Hindlimb muscle (tissue), 1 donor: ENCODE results near the gene TCL1B. TPM values are rescaled to one million over a fixed set of nuclear protein-coding genes. Genes with fewer than 3 reads are reported as not detected.

Source experiments
- DNase-seq: peaks from one replicate; pipeline ENCODE4 v3.0.0-alpha.2; 2013
- polyA plus RNA-seq: library from polyadenylated mRNA; unstranded; fragments of 120-200 nt; gene quantifications from one replicate; pipeline ENCODE4 v1.2.1, GENCODE V29; 2013; ENCODE audit not compliant: insufficient read length

TCL1B gene
- polyA plus RNA-seq, 1 donor: not detected

GRCh38 chr14:95667249-95667693, 19.0 kb upstream of the TCL1B start:
- no peak for DNase-seq

DNA sequence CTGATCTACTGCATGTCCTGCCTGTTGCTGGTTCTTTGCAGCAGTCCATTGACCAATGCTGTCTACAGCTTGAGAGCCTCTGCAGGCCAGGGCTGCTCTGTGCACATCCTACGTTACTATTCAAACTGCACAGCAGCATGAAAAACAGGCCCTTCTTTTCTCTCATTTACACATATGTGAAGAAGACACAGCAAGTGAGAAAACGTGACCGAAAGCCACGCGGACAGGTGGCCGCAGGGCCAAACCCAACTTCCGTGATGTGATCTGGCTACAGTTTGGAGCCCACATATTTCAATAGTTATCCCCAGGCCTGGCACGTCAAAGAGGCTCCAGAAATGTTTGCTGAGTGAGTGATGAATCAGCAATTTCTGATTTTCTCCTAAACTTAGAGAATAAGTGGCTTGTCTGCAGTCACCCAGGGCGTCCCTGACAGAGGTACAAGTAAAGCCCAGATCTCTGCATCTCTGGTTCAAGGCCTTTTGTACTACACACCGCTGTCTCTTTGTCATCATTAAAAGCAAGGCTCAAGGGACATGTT, 17.9 kb upstream of the TCL1B start:
- DNase-seq: no peak

DNA sequence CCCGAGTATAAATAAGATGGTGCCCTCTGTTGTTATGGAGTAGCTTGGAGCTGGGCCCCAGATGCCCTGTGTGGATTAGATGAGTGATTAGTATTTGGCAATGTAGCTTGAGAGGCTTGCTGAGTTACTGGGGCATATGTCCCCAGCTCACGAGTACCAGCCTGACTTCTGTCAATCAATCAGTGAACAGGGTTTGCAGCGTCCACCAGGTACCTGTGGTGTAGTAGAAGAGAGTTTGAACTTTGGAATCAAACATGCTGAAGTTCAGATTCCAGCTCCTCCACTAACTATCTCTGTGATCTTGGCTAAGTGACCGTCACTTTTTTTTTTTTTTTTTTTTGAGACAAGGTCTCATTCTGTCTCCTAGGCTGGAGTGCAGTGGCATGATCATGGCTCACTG, 11.6 kb upstream of the TCL1B start:
- no peak for DNase-seq

- no peak for DNase-seq
Observed at GRCh38 chr14:95675486-95675885, 10.7 kb upstream of the TCL1B start.

GRCh38 chr14:95677179-95677835, 8.9 kb upstream of the TCL1B start:
- no peak for DNase-seq

DNA sequence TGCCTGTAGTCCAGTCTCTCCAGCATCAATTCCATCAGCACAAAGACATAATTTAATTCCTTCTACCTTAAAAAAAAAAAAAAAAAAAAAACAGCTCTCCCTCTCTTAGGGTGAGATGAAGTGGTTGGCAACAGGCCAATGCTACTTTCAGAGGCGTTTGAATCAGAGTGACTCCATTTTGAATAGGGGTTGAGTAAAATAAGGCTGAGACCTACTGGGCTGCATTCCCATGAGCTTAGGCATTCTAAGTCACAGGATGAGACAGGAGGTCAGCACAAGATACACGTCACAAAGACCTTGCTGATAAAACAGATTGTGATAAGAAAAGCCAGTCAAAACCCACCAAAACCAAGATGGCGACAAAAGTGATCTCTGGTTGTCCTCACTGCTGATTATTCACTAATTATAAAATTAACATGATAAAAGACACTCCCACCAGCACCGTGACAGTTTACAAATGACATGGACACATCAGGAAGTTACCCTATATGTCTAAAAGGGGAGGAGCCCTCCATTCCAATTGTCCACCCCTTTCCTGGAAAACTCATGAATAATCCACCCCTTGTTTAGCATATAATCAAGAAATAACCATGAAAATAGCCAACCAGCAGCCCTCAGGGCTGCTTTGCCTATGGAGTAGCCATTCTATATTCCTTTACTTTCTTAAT, 6.9 kb upstream of the TCL1B start:
- no peak for DNase-seq

GRCh38 chr14:95679998-95680735, 6.1 kb upstream of the TCL1B start:
- no peak for DNase-seq

DNA sequence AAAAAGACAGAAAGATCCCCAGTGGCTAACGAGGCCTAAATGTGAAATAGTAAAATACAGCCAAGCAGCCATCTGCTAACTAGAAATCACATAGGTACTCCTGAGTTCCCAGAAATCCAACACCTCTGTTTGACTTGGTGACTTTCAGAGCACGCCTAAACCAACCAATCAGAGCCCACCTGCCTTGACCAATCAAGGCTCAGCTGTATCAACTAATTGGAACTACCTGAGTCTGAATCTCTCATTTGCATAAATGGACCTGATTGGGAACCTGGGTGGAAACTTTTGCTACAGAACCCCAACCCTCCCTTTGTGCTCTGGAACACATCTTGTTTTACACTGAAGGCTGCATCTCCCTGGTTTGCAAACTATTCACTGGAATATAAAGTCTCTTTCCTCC, 5.1 kb upstream of the TCL1B start:
- no peak for DNase-seq

DNA sequence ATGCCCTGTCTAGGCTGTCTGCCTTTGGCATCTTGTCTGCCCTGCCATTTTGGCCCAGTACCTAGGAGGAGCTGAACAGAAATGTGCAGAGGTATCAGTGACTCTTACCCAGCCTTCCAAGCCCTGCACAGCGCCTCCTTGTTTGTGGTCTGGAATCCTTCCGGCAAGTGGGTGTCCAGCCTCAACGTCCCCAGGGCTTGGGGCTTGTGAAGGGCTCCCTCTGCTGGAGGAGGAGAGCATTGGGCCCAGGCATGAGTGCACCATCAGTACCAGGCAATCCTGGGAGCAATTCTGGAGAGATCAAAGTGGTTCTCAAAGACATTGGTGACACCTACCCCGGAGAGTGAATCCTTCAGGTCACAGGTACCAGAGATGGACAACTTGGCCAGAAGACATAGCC, 2.4 kb upstream of the TCL1B start:
- no peak for DNase-seq

- DNase-seq: no peak
Observed at GRCh38 chr14:95686935-95687334, 709 bp downstream of the TCL1B start.

DNA sequence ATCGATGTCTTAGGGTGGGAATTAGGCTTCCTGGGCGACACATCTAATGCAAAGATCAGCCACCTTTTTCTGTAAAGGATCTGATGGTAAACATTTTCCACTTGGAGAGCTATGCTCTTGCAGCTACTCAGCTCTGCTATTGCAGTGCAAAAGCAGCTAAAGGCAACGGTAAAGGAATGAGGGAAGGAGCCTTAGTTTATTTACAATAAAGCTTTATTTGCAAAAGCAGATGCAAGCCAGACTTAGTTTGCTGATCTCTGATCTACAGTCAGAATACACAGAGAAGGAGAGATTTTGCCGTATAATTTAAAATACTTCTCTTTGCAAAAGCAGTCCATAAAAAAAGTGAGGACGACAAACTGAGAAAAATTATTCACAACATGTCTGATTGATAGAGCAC, 3.2 kb downstream of the TCL1B start:
- no peak for DNase-seq

DNA sequence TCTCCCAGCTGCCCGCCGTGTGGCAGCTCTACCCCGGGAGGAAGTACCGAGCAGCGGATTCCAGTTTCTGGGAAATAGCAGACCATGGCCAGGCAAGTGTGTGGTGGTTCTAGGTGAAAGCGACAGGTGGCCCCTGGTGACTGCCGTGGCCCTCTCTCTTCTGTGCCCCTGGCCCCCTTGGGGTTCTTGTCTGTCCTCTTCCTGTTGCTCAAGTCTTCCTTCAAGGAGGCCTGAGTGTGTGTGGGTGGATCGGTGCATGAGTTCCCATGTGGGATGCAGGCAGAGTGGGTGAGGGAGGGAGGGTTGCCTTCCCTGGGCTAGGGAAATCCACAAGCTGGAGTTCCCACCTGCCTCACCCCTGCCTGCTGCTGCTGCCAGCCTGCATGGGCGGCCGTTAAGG, 4.6 kb downstream of the TCL1B start:
- no peak for DNase-seq

- DNase-seq: no peak
Observed at GRCh38 chr14:95691591-95691990, 5.4 kb downstream of the TCL1B start.

GRCh38 chr14:95692109-95692508, 5.9 kb downstream of the TCL1B start:
- DNase-seq: no peak

- DNase-seq: no peak
Observed at GRCh38 chr14:95695051-95695450, 8.8 kb downstream of the TCL1B start.

DNA sequence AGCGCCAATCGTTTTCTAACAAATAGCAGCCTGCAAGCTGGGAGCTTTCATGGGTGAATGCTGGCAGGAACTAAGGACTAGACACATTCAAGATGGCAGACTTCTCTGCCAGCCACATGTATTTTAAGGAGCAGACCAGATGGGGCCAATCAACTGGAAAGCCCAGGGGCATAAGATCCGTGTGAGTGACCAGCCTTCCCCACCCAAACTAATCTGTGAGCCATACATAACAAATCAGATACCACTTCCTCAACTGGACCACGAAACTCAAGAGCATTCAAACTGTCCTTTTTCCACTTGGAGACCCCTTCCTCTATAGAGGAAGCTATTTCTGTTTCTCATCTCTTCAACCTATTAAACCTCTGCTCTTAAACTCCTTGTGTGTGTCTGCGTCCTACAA, 9.7 kb downstream of the TCL1B start:
- DNase-seq: no peak

- DNase-seq: no peak
Observed at GRCh38 chr14:95696741-95697140, 10.5 kb downstream of the TCL1B start.

GRCh38 chr14:95697764-95698163, 11.5 kb downstream of the TCL1B start:
- DNase-seq: no peak

GRCh38 chr14:95698287-95698686, 12.1 kb downstream of the TCL1B start:
- DNase-seq: no peak

- DNase-seq: no peak
Observed at GRCh38 chr14:95699412-95699811, 13.2 kb downstream of the TCL1B start.

- DNase-seq: no peak
Observed at GRCh38 chr14:95700221-95700976, 14.2 kb downstream of the TCL1B start.

DNA sequence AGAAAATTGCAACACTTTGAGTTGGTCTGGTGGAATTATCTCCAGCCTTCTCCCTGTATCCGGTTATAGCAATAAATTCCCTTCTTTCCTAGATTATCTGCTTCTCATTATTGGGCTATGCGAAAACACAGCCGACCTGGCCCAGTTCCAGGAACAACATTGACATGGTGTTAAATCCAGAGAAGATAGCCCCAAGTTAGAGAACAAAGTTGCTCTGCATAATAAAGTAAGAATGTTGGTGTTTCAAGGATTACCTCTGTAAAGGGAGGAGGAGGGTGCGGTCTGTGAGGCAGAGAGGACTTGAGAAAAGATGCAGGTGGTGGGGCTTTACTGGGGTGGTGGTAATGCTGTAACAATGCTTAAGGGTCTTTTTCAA, 15.6 kb downstream of the TCL1B start:
- no peak for DNase-seq

GRCh38 chr14:95703341-95703740, 17.1 kb downstream of the TCL1B start:
- DNase-seq: no peak
